Pancreas (tissue), 10 donors: ENCODE measurements around the gene TRIO. TPM values are rescaled to one million over a fixed set of nuclear protein-coding genes. Genes with fewer than 3 reads are reported as not detected.
"Not testable (repeated sequence)": the region's sequence is repeated elsewhere in the genome, so short reads cannot be mapped to it uniquely, and the experiment has no call there.

ENCODE experiments used
- ATAC-seq, 4 donors: fragments of 200-7000 bp; cut with Tn5 transposase; one replicate each; pipeline versions ENCODE4 v1.8.0 to v1.9.1; 2020; ENCODE audit warnings: mild to moderate bottlenecking in 4 of 4, moderate library complexity in 4 of 4
- DNase-seq, 6 donors: peaks; one replicate each; pipeline ENCODE4 v3.0.0-alpha.2; 2020
- FAIRE-seq: peaks from 2 replicates; lab custom pipeline; 2012; peaks lifted over from hg19 to GRCh38; lab: Jason Lieb, UNC
- H3K27ac ChIP-seq, 4 donors: fragments of 200-600 bp; sonication (generic); 1 replicate in 3 of 4; 2 replicates in 1 of 4; pipeline versions ENCODE4 v1.5.0 to v1.8.0; 2020
- H3K27me3 ChIP-seq, 4 donors: fragments of 200-600 bp; one replicate each; pipeline ENCODE4 v1.8.0; 2021
- H3K36me3 ChIP-seq, 3 donors: fragments of 200-600 bp; sonication (generic) in 1 of 3; one replicate each; pipeline versions ENCODE4 v1.5.0 to v1.8.0; 2020 to 2021
- H3K4me1 ChIP-seq, 3 donors: fragments of 200-600 bp; one replicate each; pipeline ENCODE4 v1.8.0; 2021
- H3K4me3 ChIP-seq, 4 donors: fragments of 200-600 bp; sonication (generic) in 2 of 4; one replicate each; pipeline versions ENCODE4 v1.5.0 to v1.8.0; 2020 to 2021
- H3K9me3 ChIP-seq, 4 donors: fragments of 200-600 bp; one replicate each; pipeline ENCODE4 v1.8.0; 2021
- CTCF ChIP-seq, 4 donors: fragments of 200-600 bp; sonication (generic) in 3 of 4; IDR thresholded peaks; one replicate each; pipeline versions ENCODE4 v1.5.0 to v1.8.0; 2021; ENCODE audit warnings: antibody characterized with exemption in 4 of 4
- WGBS, 2 donors: extraction: QIAGEN DNeasy Blood & Tissue Kit; methylation state at CpG; one replicate each; pipeline ENCODE4 v1.1.7; 2013; 5-methylcytosine and 5-hydroxymethylcytosine counted together
- intact Hi-C, 3 donors: fragments of 100-400 bp; cut with DNase I; formaldehyde crosslinking; loops; one replicate each; pipeline versions ENCODE4 v1.11.1 to v1.14.2; 2022
- polyA plus RNA-seq, 2 donors: library from polyadenylated mRNA; stranded (reverse); fragments of 200-250 nt; gene quantifications; one replicate each; pipeline ENCODE4 v1.2.3, GENCODE V29; 2013
- total RNA-seq, 6 donors: library from RNA; stranded (reverse); fragmentation: NEBNext Ultra II Directional in 4 of 6; extraction: Animal tissue kit (Norgen Biotek cat#: 25700) in 4 of 6; gene quantifications; one replicate each; pipeline versions ENCODE4 v1.2.1 to v1.2.4, GENCODE V29; 2021 to 2023
- donor health status: healthy with polysubstance abuse.
- donor health status: DM: no; HTN: no; CAD: no; lungs with moderate emphysema.
- donor health status: DM: no; HTN: no; CAD: no.
- donor health status: control.
- donor health status: control.
- donor health status: Bipolar disorder and iron deficiency.
- donor health status: DM: yes; HTN: yes; CAD: no.
- donor health status: DM: no; HTN: no; CAD: no.
- donor health status: DM: no; HTN: no; CAD: no.
- donor health status: DM: yes; HTN: yes; CAD: no.

The TRIO gene
- total and polyA plus RNA-seq, 8 donors: 27.3 to 82.5 (median 38.3) TPM

DNA sequence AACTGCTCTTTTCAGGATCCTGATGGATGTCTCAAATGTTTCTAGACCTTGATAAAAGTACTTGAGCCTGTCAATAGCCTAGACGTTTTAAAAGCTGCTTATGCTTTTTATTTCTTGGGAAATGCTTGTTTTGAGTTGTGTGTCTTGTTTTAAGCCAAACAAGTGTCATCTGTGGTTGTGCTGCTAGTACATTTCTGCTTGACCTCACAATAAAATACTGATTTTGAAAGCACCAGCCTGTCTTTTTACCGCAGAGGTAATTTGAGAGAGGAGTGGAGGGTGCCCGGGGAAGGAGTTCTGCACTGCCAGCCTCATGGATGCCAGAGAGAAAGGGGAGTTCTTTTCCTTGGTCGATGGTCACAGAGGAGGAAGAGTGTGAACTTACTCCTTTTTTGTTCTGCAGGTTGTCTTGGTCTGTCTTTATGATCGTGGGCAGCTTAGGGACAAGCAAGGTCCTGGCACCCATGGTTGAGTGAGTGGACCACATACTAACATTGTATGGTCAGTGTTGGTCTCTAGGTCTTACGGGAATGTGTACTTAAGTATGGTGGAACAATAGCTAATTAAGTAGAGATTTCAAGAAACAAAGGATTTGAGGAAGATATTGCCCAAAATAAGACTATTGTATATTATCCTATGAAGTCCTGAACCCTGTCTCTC, 61.0 kb downstream of the TRIO start:
- ATAC-seq (no peak), FAIRE-seq (no peak), DNase-seq (no peak)
- Histone ChIP-seq H3K36me3 (no peaks in the 10 kb centered on the region), H3K4me3 (no peak overlapping the region), H3K4me1 (peaks cover 0 to 23% (median 19%) of the 10 kb centered on the region in 3 donors), H3K9me3 (no peaks in the 10 kb centered on the region), H3K27me3 (no peaks in the 10 kb centered on the region), H3K27ac (peak overlapping the region in 3 of 4 donors; percentile 39 to 69 (median 55))
- WGBS, 2 donors: 74 to 75% methylated on average over 6 of the region's 6 CpGs
- no peak for TF ChIP-seq CTCF (IDR thresholded peaks at IDR 0.05)
- intact Hi-C loops: no loop called here

DNA sequence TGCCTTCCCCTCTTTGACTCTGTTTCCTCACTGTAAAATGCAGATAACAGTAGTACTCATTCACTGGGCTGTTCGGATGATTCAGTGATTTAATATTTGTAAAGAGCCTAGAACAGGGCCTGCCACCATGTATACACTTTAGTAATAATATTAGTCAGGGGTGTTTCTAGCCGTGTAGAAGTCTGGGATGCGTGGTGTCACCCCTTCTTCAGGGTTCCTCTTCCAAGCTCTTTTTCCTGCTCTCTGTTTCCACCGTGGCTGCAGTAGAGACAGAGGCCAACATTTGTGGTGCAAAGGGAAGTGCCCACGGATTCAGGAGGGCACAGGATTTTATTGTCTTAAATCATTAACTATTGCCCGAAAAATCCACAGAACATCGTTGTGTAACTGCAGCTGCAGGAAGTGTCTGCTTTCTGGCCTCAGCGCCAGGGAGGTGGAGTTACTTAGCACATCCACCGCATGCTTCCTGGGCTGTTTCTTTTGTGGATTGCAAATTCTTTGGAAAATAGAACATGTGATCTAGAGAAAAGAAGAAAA, 61.7 kb downstream of the TRIO start:
- FAIRE-seq: no peak
- H3K4me1 ChIP-seq: peaks cover 0 to 23% (median 19%) of the 10 kb centered on the region in 3 donors
- intact Hi-C loops: no loop called here
- peak in 4 of 6 donors; percentile 35 to 53 (median 44) for DNase-seq
- no peak for TF ChIP-seq CTCF (IDR thresholded peaks at IDR 0.05)
- peak overlapping the region in 3 of 4 donors; percentile 39 to 69 (median 55) for H3K27ac ChIP-seq
- WGBS, 2 donors: 25 to 34% methylated on average over 9 of the region's 9 CpGs
- H3K36me3 ChIP-seq: no peaks in the 10 kb centered on the region
- no peaks in the 10 kb centered on the region for H3K9me3 ChIP-seq
- peak; percentile 79 to 90 (median 84) for ATAC-seq
- H3K27me3 ChIP-seq: no peaks in the 10 kb centered on the region
- H3K4me3 ChIP-seq: no peak overlapping the region

DNA sequence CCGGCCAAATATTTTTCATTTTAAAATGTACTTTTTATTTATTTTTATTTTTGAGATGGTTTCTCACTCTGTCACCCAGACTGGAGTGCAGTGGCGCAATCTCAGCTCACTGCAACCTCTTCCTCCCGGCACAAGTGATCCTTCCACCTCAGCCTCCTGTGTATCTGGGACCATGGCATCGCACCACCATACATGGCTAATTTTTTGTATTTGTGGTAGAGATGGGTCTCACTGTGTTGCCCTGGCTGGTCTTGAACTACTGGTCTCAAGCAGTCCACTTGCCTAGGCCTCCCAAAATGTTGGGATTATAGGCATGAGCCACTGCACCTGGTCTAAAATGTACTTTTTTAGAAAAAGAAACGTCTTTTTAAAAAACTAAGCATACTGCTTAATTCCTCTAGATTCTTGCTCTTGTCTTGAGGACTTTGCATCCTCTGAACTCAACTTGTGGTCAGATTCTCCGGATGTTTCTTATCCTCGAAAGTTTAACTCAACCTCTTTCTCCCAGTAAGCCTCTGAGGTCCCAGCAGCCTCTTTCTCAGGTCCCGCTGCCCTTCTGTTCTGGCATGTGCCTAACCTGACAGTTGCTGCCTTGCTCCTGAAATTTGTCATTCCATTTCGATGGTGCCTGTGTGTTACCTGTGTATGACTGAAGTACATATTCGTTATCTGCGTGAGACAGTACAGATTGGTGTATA, 63.0 kb downstream of the TRIO start:
- peaks cover 0 to 25% (median 16%) of the 10 kb centered on the region in 3 donors for H3K4me1 ChIP-seq
- intact Hi-C loops: no loop called here

GRCh38 chr5:14207428-14207827, 64.3 kb downstream of the TRIO start:
- H3K27ac ChIP-seq: peak overlapping the region in 1 of 4 donors; percentile 19

More for the DNA sequence above, 63.0 kb downstream of the TRIO start:
- H3K36me3 ChIP-seq: no peaks in the 10 kb centered on the region
- no peaks in the 10 kb centered on the region for H3K27me3 ChIP-seq
- no peaks in the 10 kb centered on the region for H3K9me3 ChIP-seq
- ATAC-seq (no peak), FAIRE-seq (no peak), DNase-seq (no peak)
- WGBS, 2 donors: 87 to 91% methylated on average over 11 of the region's 11 CpGs
- no peak for TF ChIP-seq CTCF (IDR thresholded peaks at IDR 0.05)
- H3K27ac ChIP-seq: peak overlapping the region in 1 of 4 donors; percentile 55
- no peak overlapping the region for H3K4me3 ChIP-seq

More at GRCh38 chr5:14207428-14207827, 64.3 kb downstream of the TRIO start:
- H3K36me3 ChIP-seq, DNase-seq, H3K27me3 ChIP-seq, intact Hi-C loops, H3K4me3 ChIP-seq, H3K9me3 ChIP-seq, FAIRE-seq, ATAC-seq: not testable (repeated sequence)
- WGBS, 2 donors: 42% methylated on average over 2 to 3 of the region's 3 CpGs
- H3K4me1 ChIP-seq: peaks cover 0 to 30% (median 12%) of the 10 kb centered on the region in 3 donors
